HCT116 (cell line): Measurements from ENCODE around the gene CGNL1. TPM values are rescaled to one million over a fixed set of nuclear protein-coding genes. Genes with fewer than 3 reads are reported as not detected.

Experiments used
- ATAC-seq: fragments of 200-7000 bp; cut with Tn5 transposase; 2 replicates; pipeline ENCODE4 v1.9.1; 2020; ENCODE audit warnings: mild to moderate bottlenecking, moderate library complexity
- BruUV-seq: library from RNA; stranded (reverse); fragments of 400-500 nt; replicated peaks from 2 replicates; lab custom pipeline; 2021; lab: Mats Ljungman, UMichigan
- CTCF ChIA-PET: fragments of 300-600 bp; sonication (Branson Sonifier 250); formaldehyde crosslinking; loops from one replicate; lab custom pipeline; 2021; ENCODE audit warnings: antibody characterized with exemption; lab: Charles Lee
- POLR2A ChIA-PET: fragments of 300-600, 350-600 bp; sonication (Branson Sonifier 250); formaldehyde crosslinking; loops from one replicate; lab custom pipeline; 2021; ENCODE audit warnings: antibody characterized with exemption; lab: Charles Lee
- RAD21 ChIA-PET, 2 experiments: fragments of 300-600 bp; sonication (Branson Sonifier 250); formaldehyde crosslinking; loops; one replicate each; lab custom pipeline; 2023; ENCODE audit warnings: low total read pairs in 2 of 2; ENCODE audit not compliant: uncharacterized antibody in 2 of 2, unreplicated experiment in 2 of 2, low non-redundant PET in 1 of 2; lab: Charles Lee
- DNase-seq: peaks from one replicate; pipeline ENCODE4 v3.0.0-alpha.2; 2010; ENCODE audit warnings: low read depth, low spot score
- H2AFZ ChIP-seq: fragments of 200-600 bp; shearing (Covaris generic), sonication (generic); 2 replicates; pipeline ENCODE4 v1.6.1; 2017; ENCODE audit warnings: low read depth, mixed run types, mixed read lengths, antibody characterized with exemption, low read length; ENCODE audit not compliant: poor library complexity, severe bottlenecking
- H3K27ac ChIP-seq: 2 replicates; pipeline ENCODE4 v1.5.1; 2012; ENCODE audit warnings: low read depth, low read length
- H3K27me3 ChIP-seq: fragments of 200-600 bp; sonication (generic); 2 replicates; pipeline ENCODE4 v1.6.1; 2016; ENCODE audit warnings: mixed run types, low read length, mixed read lengths; ENCODE audit not compliant: insufficient read depth
- H3K36me3 ChIP-seq, 2 experiments: fragments of 200-500 bp in 1 of 2; fragments of 200-600 bp in 1 of 2; sonication (Bioruptor generic) in 1 of 2; sonication (generic) in 1 of 2; 2 replicates each; pipeline versions ENCODE4 v1.5.1 to v1.6.1; 2014 to 2016; ENCODE audit warnings: low read length in 2 of 2, inconsistent platforms in 1 of 2, mixed read lengths in 1 of 2, mixed run types in 1 of 2; ENCODE audit not compliant: insufficient read depth in 2 of 2, control insufficient read depth in 1 of 2
- H3K4me1 ChIP-seq, 2 experiments: fragments of 200-600 bp in 1 of 2; sonication (generic) in 1 of 2; 2 replicates each; pipeline versions ENCODE4 v1.5.1 to v1.6.1; 2012 to 2017; ENCODE audit warnings: low read length in 2 of 2, inconsistent platforms in 1 of 2, mild to moderate bottlenecking in 1 of 2, mixed read lengths in 1 of 2, mixed run types in 1 of 2, moderate library complexity in 1 of 2; ENCODE audit not compliant: insufficient read depth in 2 of 2, control insufficient read depth in 1 of 2
- H3K4me2 ChIP-seq: fragments of 200-600 bp; sonication (generic); 2 replicates; pipeline ENCODE4 v1.6.1; 2017; ENCODE audit warnings: mixed run types, low read length, mixed read lengths
- H3K4me3 ChIP-seq, 2 experiments: fragments of 200-600 bp in 1 of 2; sonication (generic) in 1 of 2; replicated peaks in 1 of 2; 2 replicates each; pipeline ENCODE4 v1.5.1; 2011 to 2016; ENCODE audit warnings: low read length in 2 of 2, control low read depth in 1 of 2, low read depth in 1 of 2, mild to moderate bottlenecking in 1 of 2, mixed read lengths in 1 of 2, mixed run types in 1 of 2
- H3K79me2 ChIP-seq: fragments of 200-600 bp; sonication (generic); 2 replicates; pipeline ENCODE4 v1.6.1; 2017; ENCODE audit warnings: mild to moderate bottlenecking, mixed run types, low read length, moderate library complexity, mixed read lengths; ENCODE audit not compliant: insufficient read depth
- H3K9ac ChIP-seq: fragments of 200-600 bp; sonication (generic); 2 replicates; pipeline ENCODE4 v1.6.1; 2016; ENCODE audit warnings: low read length, mixed read lengths
- H3K9me2 ChIP-seq: fragments of 200-600 bp; sonication (generic), shearing (Covaris generic); 2 replicates; pipeline ENCODE4 v1.6.1; 2017; ENCODE audit warnings: mixed run types, mild to moderate bottlenecking, moderate library complexity; ENCODE audit not compliant: insufficient read depth
- H3K9me3 ChIP-seq, 2 experiments: fragments of 200-500 bp in 1 of 2; fragments of 200-600 bp in 1 of 2; sonication (Bioruptor generic) in 1 of 2; sonication (generic) in 1 of 2; 2 replicates each; pipeline ENCODE4 v1.6.1; 2014 to 2017; ENCODE audit warnings: low read length in 2 of 2, mixed read lengths in 2 of 2, inconsistent platforms in 1 of 2, low read depth in 1 of 2, mild to moderate bottlenecking in 1 of 2, mixed run types in 1 of 2, moderate library complexity in 1 of 2; ENCODE audit not compliant: control insufficient read depth in 1 of 2, insufficient read depth in 1 of 2
- H4K20me1 ChIP-seq: fragments of 200-600 bp; sonication (generic), shearing (Covaris generic); 2 replicates; pipeline ENCODE4 v1.6.1; 2017; ENCODE audit warnings: mixed run types, mild to moderate bottlenecking, moderate library complexity; ENCODE audit not compliant: insufficient read depth
- FOSL1 ChIP-seq: IDR thresholded peaks from 2 replicates; pipeline ENCODE4 v1.6.1; 2012; ENCODE audit warnings: low read depth
- JUND ChIP-seq: IDR thresholded peaks from 2 replicates; pipeline ENCODE4 v1.6.1; 2012
- POLR2AphosphoS5 ChIP-seq: IDR thresholded peaks from 2 replicates; pipeline ENCODE4 v1.6.1; 2011; ENCODE audit warnings: mild to moderate bottlenecking, low read depth, low read length, moderate library complexity
- intact Hi-C: fragments of 100-400 bp; cut with micrococcal nuclease; formaldehyde crosslinking; loops from 2 replicates; pipeline ENCODE4 v1.10.0; 2022
- total RNA-seq: library from RNA; stranded (reverse); gene quantifications from one replicate; pipeline ENCODE4 v1.2.1, GENCODE V29; 2021; ENCODE audit not compliant: unreplicated experiment
- TF ChIP-seq, protein P1 (sequence below): IDR thresholded peaks from 2 replicates; pipeline ENCODE4 v1.6.1; 2012
- TF ChIP-seq, protein P2 (sequence below): IDR thresholded peaks from 2 replicates; pipeline ENCODE4 v1.6.1; 2012; ENCODE audit warnings: low read depth
- TF ChIP-seq, protein P3 (sequence below): IDR thresholded peaks from 2 replicates; pipeline ENCODE4 v1.6.1; 2011; ENCODE audit warnings: mild to moderate bottlenecking, low read length, moderate library complexity; ENCODE audit not compliant: insufficient replicate concordance; ENCODE audit errors: extremely low read depth

Gene CGNL1
- total RNA-seq, 1 experiment from 2014 or later, result 2.2 TPM

DNA sequence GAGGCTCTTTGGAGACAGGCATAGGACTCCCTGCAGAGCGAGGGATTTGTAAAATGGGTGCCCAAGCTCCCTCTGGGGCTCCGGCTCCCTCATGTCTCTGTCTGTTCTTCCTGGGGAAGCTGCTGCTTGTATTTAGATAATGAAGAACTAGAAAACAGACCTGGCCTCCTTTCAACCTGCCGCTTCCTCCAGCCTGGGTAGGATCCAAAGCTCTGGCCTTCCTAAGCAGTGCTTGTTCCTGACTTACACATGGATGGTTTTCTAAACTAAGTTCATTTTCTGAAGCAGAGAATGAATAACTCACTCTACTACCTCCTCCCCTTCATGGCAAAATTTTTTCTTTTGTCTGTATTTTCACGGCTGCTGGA lies 178.5 kb downstream of the CGNL1 start:
- peaks cover 30 to 31% of the 10 kb centered on the region in 2 experiments for H3K4me1 ChIP-seq
- ATAC-seq, result no peak
- H3K27ac ChIP-seq, result no peak overlapping the region
- ChIA-PET RAD21 (no interaction called here), POLR2A (no interaction called here), CTCF (interaction anchor here (1.2 kb wide), 1 partner anchor 26 kb away, joined by 4 read pairs; no protein-coding TSS in a partner anchor)
- DNase-seq, result no peak
- H3K9me2 ChIP-seq, result no peaks in the 10 kb centered on the region
- no peak overlapping the region for H3K4me3 ChIP-seq
- H2AFZ ChIP-seq, result no peak overlapping the region
- intact Hi-C loops, result no loop called here
- TF ChIP-seq, protein P1, sequence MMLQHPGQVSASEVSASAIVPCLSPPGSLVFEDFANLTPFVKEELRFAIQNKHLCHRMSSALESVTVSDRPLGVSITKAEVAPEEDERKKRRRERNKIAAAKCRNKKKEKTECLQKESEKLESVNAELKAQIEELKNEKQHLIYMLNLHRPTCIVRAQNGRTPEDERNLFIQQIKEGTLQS, result no peak
- TF ChIP-seq, protein P2, sequence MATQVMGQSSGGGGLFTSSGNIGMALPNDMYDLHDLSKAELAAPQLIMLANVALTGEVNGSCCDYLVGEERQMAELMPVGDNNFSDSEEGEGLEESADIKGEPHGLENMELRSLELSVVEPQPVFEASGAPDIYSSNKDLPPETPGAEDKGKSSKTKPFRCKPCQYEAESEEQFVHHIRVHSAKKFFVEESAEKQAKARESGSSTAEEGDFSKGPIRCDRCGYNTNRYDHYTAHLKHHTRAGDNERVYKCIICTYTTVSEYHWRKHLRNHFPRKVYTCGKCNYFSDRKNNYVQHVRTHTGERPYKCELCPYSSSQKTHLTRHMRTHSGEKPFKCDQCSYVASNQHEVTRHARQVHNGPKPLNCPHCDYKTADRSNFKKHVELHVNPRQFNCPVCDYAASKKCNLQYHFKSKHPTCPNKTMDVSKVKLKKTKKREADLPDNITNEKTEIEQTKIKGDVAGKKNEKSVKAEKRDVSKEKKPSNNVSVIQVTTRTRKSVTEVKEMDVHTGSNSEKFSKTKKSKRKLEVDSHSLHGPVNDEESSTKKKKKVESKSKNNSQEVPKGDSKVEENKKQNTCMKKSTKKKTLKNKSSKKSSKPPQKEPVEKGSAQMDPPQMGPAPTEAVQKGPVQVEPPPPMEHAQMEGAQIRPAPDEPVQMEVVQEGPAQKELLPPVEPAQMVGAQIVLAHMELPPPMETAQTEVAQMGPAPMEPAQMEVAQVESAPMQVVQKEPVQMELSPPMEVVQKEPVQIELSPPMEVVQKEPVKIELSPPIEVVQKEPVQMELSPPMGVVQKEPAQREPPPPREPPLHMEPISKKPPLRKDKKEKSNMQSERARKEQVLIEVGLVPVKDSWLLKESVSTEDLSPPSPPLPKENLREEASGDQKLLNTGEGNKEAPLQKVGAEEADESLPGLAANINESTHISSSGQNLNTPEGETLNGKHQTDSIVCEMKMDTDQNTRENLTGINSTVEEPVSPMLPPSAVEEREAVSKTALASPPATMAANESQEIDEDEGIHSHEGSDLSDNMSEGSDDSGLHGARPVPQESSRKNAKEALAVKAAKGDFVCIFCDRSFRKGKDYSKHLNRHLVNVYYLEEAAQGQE, result no peak
- TF ChIP-seq JUND (no peak), FOSL1 (no peak), POLR2AphosphoS5 (no peak)
- TF ChIP-seq, protein P3, sequence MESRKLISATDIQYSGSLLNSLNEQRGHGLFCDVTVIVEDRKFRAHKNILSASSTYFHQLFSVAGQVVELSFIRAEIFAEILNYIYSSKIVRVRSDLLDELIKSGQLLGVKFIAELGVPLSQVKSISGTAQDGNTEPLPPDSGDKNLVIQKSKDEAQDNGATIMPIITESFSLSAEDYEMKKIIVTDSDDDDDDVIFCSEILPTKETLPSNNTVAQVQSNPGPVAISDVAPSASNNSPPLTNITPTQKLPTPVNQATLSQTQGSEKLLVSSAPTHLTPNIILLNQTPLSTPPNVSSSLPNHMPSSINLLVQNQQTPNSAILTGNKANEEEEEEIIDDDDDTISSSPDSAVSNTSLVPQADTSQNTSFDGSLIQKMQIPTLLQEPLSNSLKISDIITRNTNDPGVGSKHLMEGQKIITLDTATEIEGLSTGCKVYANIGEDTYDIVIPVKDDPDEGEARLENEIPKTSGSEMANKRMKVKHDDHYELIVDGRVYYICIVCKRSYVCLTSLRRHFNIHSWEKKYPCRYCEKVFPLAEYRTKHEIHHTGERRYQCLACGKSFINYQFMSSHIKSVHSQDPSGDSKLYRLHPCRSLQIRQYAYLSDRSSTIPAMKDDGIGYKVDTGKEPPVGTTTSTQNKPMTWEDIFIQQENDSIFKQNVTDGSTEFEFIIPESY, result no peak
- no peaks in the 10 kb centered on the region for H3K79me2 ChIP-seq
- no peaks in the 10 kb centered on the region for H3K36me3 ChIP-seq
- no peaks in the 10 kb centered on the region for H4K20me1 ChIP-seq
- BruUV-seq, result no TSS peak
- no peaks in the 10 kb centered on the region; a peak in 1 of 4 replicates for H3K9me3 ChIP-seq
- no peaks in the 10 kb centered on the region for H3K27me3 ChIP-seq
- no peak overlapping the region for H3K4me2 ChIP-seq
- no peak overlapping the region for H3K9ac ChIP-seq
